IMR-90 (cell line): ENCODE measurements around the gene TMEM131L. TPM values are rescaled to one million over a fixed set of nuclear protein-coding genes. Genes with fewer than 3 reads are reported as not detected.
A peak's percentile ranks its signal among the peaks of the same experiment; 100 is the strongest.

ENCODE experiments used
- ATAC-seq: fragments of 200-7000 bp; cut with Tn5 transposase; 2 replicates; pipeline ENCODE4 v1.9.1; 2020; ENCODE audit warnings: low read depth, mild to moderate bottlenecking, moderate library complexity
- BruUV-seq: library from RNA; stranded (reverse); fragments of 400-500 nt; replicated peaks from 2 replicates; lab custom pipeline; 2021; lab: Mats Ljungman, UMichigan
- CTCF ChIA-PET: fragments of 300-600 bp; formaldehyde crosslinking; extraction: SDS; loops from one replicate; lab custom pipeline; 2021; ENCODE audit warnings: antibody characterized with exemption; lab: Yijun Ruan, JAX
- POLR2A ChIA-PET: fragments of 300-600 bp; sonication (Branson Sonifier 250); formaldehyde crosslinking; loops from one replicate; lab custom pipeline; 2022; ENCODE audit warnings: antibody characterized with exemption; ENCODE audit not compliant: unreplicated experiment; lab: Charles Lee
- DNase-seq: peaks from one replicate; pipeline ENCODE4 v3.0.0; 2013
- H2AFZ ChIP-seq: replicated peaks from 2 replicates; pipeline ENCODE3; 2013; ENCODE audit warnings: low read length, mild to moderate bottlenecking; ENCODE audit not compliant: poor library complexity
- H2AK5ac ChIP-seq: 2 replicates; pipeline ENCODE4 v1.6.1; 2013; ENCODE audit warnings: low read depth, low read length, inconsistent platforms
- H2AK9ac ChIP-seq: replicated peaks from 2 replicates; pipeline ENCODE3; 2013; ENCODE audit warnings: mild to moderate bottlenecking, low read depth, low read length, moderate library complexity; ENCODE audit not compliant: poor library complexity
- H2BK120ac ChIP-seq: 2 replicates; pipeline ENCODE4 v1.6.1; 2013; ENCODE audit warnings: low read depth, low read length, inconsistent platforms
- H2BK15ac ChIP-seq: 3 replicates; pipeline ENCODE4 v1.6.1; 2013; ENCODE audit warnings: low read depth, low read length, inconsistent platforms
- H2BK20ac ChIP-seq: 2 replicates; pipeline ENCODE4 v1.6.1; 2013; ENCODE audit warnings: low read depth, mild to moderate bottlenecking, inconsistent platforms, low read length, moderate library complexity
- H2BK5ac ChIP-seq: 2 replicates; pipeline ENCODE4 v1.6.1; 2013; ENCODE audit warnings: mild to moderate bottlenecking, low read depth, low read length, inconsistent platforms; ENCODE audit not compliant: poor library complexity, severe bottlenecking
- H3K14ac ChIP-seq: replicated peaks from 2 replicates; pipeline ENCODE4 v1.6.1; 2013; ENCODE audit warnings: low read depth, low read length, inconsistent platforms
- H3K18ac ChIP-seq: 2 replicates; pipeline ENCODE4 v1.6.1; 2013; ENCODE audit warnings: low read depth, low read length, control low read depth
- H3K23ac ChIP-seq: 2 replicates; pipeline ENCODE4 v1.6.1; 2013; ENCODE audit warnings: low read depth, low read length, inconsistent platforms
- H3K27ac ChIP-seq: 2 replicates; pipeline ENCODE4 v1.5.1; 2013; ENCODE audit warnings: mild to moderate bottlenecking, control low read depth, low read length; ENCODE audit not compliant: insufficient read depth
- H3K27me3 ChIP-seq: 2 replicates; pipeline ENCODE4 v1.6.1; 2013; ENCODE audit warnings: low read length; ENCODE audit not compliant: control insufficient read depth, insufficient read depth
- H3K36me3 ChIP-seq: 2 replicates; pipeline ENCODE4 v1.6.1; 2013; ENCODE audit warnings: low read length, mixed read lengths; ENCODE audit not compliant: control insufficient read depth, insufficient read depth
- H3K4ac ChIP-seq: 2 replicates; pipeline ENCODE4 v1.6.1; 2013; ENCODE audit warnings: low read depth, low read length, inconsistent platforms
- H3K4me1 ChIP-seq: 2 replicates; pipeline ENCODE4 v1.6.1; 2013; ENCODE audit warnings: low read length, mixed read lengths; ENCODE audit not compliant: control insufficient read depth, insufficient read depth
- H3K4me2 ChIP-seq: 2 replicates; pipeline ENCODE4 v1.6.1; 2013; ENCODE audit warnings: low read depth, mild to moderate bottlenecking, control low read depth, low read length, moderate library complexity
- H3K4me3 ChIP-seq: 2 replicates; pipeline ENCODE4 v1.5.1; 2013; ENCODE audit warnings: low read depth, mild to moderate bottlenecking, control low read depth, low read length, moderate library complexity; ENCODE audit not compliant: insufficient read depth
- H3K56ac ChIP-seq: 2 replicates; pipeline ENCODE4 v1.6.1; 2013; ENCODE audit warnings: low read length, inconsistent platforms; ENCODE audit not compliant: insufficient read depth; ENCODE audit errors: extremely low read depth
- H3K79me1 ChIP-seq, 2 experiments: 2 replicates each; pipeline ENCODE4 v1.6.1; 2013; ENCODE audit warnings: low read length in 2 of 2, inconsistent platforms in 1 of 2, low read depth in 1 of 2
- H3K9ac ChIP-seq: 2 replicates; pipeline ENCODE4 v1.6.1; 2013; ENCODE audit warnings: low read depth, low read length, control low read depth
- H3K9me1 ChIP-seq: 2 replicates; pipeline ENCODE4 v1.6.1; 2013; ENCODE audit warnings: low read length, inconsistent platforms; ENCODE audit not compliant: insufficient read depth
- H3K9me3 ChIP-seq: 2 replicates; pipeline ENCODE4 v1.6.1; 2013; ENCODE audit warnings: low read length; ENCODE audit not compliant: control insufficient read depth, insufficient read depth
- H4K20me1 ChIP-seq: 2 replicates; pipeline ENCODE4 v1.6.1; 2013; ENCODE audit warnings: low read length, inconsistent platforms; ENCODE audit not compliant: insufficient read depth
- H4K5ac ChIP-seq: 2 replicates; pipeline ENCODE4 v1.6.1; 2013; ENCODE audit warnings: mild to moderate bottlenecking, low read depth, low read length, control low read depth
- H4K8ac ChIP-seq, 2 experiments: 2 replicates each; pipeline ENCODE4 v1.6.1; 2013; ENCODE audit warnings: low read depth in 2 of 2, low read length in 2 of 2, control low read depth in 1 of 2, inconsistent platforms in 1 of 2
- H4K91ac ChIP-seq: 2 replicates; pipeline ENCODE4 v1.6.1; 2013; ENCODE audit warnings: low read depth, low read length, inconsistent platforms; ENCODE audit not compliant: insufficient read depth
- BHLHE40 ChIP-seq: fragments of 150-350 bp; IDR thresholded peaks from 2 replicates; pipeline ENCODE4 v1.6.1; 2016; ENCODE audit warnings: mild to moderate bottlenecking, low read depth, low read length
- CEBPB ChIP-seq: IDR thresholded peaks from 2 replicates; pipeline ENCODE4 v1.6.1; 2012; ENCODE audit warnings: low read depth, low read length, improper control_type of control experiment
- CHD1 ChIP-seq: IDR thresholded peaks from 2 replicates; pipeline ENCODE4 v1.6.1; 2012; ENCODE audit warnings: low read depth, low read length, improper control_type of control experiment
- FOS ChIP-seq: fragments of 150-350 bp; IDR thresholded peaks from 2 replicates; pipeline ENCODE4 v1.6.1; 2016; ENCODE audit warnings: low read depth, low read length
- MAFK ChIP-seq: IDR thresholded peaks from 2 replicates; pipeline ENCODE4 v1.6.1; 2012; ENCODE audit warnings: low read depth, low read length, improper control_type of control experiment
- MXI1 ChIP-seq: IDR thresholded peaks from 2 replicates; pipeline ENCODE4 v1.6.1; 2012; ENCODE audit warnings: low read depth, mild to moderate bottlenecking, low read length, moderate library complexity, borderline replicate concordance
- NFE2L2 ChIP-seq: fragments of 150-350 bp; IDR thresholded peaks from 2 replicates; pipeline ENCODE4 v1.6.1; 2016; ENCODE audit warnings: low read depth, mild to moderate bottlenecking, low read length
- POLR2A ChIP-seq: IDR thresholded peaks from 2 replicates; pipeline ENCODE4 v1.6.1; 2012; ENCODE audit warnings: mild to moderate bottlenecking, low read depth, low read length
- RFX5 ChIP-seq: IDR thresholded peaks from 2 replicates; pipeline ENCODE4 v1.8.0; 2012; ENCODE audit warnings: low read depth, mild to moderate bottlenecking, low read length, moderate library complexity
- SMC3 ChIP-seq: fragments of 150-350 bp; IDR thresholded peaks from 2 replicates; pipeline ENCODE4 v1.6.1; 2016; ENCODE audit warnings: low read depth, mild to moderate bottlenecking, antibody characterized with exemption, low read length, moderate library complexity
- WGBS, 2 experiments: methylation state at CpG; one replicate each; pipeline versions ENCODE4 v1.1.5 to v1.1.7; 2013; ENCODE audit warnings: missing lambda C conversion rate in 2 of 2; ENCODE audit not compliant: insufficient read length in 1 of 2; ENCODE audit errors: extremely low coverage in 2 of 2; 5-methylcytosine and 5-hydroxymethylcytosine counted together
- dilution Hi-C: fragments of 300-500 bp; cut with HindIII; formaldehyde crosslinking; loops from one replicate; pipeline ENCODE4 v1.14.3; 2018; ENCODE audit warnings: low sequenced_read_pairs; ENCODE audit not compliant: unreplicated experiment
- in situ Hi-C: fragments of 300-500 bp; cut with MboI; formaldehyde crosslinking; loops from 3 replicates; pipeline ENCODE4 v1.14.3; 2019; ENCODE audit warnings: low sequenced_read_pairs, inconsistent platforms, mixed read lengths
- intact Hi-C: fragments of 100-400 bp; cut with micrococcal nuclease; formaldehyde crosslinking; loops from 2 replicates; pipeline ENCODE4 v1.10.0; 2022
- polyA plus RNA-seq, 3 experiments: library from polyadenylated mRNA; depleted of rRNA; stranded (reverse); fragments of >200 nt; gene quantifications; 2 replicates each; pipeline ENCODE4 v1.2.3, GENCODE V29; 2012; ENCODE audit warnings: low replicate concordance in 1 of 3
- total RNA-seq: library from RNA; depleted of rRNA; stranded (reverse); fragments of >200 nt; gene quantifications from 2 replicates; pipeline ENCODE4 v1.2.3, GENCODE V29; 2012
- TF ChIP-seq, protein P1 (sequence below): fragments of 150-350 bp; IDR thresholded peaks from 2 replicates; pipeline ENCODE4 v1.6.1; 2016; ENCODE audit warnings: low read depth, mild to moderate bottlenecking, low read length, moderate library complexity, borderline replicate concordance
- TF ChIP-seq, protein P2 (sequence below): conservative IDR thresholded peaks from 2 replicates; pipeline ENCODE4 v1.5.1; 2012; ENCODE audit warnings: mild to moderate bottlenecking, low read depth, low read length, improper control_type of control experiment

The TMEM131L gene
- total and polyA plus RNA-seq, 2 of the 4 experiments (the other 2 are of a cell fraction) = 8.4 to 23.8 TPM

- TF ChIP-seq, protein P1, sequence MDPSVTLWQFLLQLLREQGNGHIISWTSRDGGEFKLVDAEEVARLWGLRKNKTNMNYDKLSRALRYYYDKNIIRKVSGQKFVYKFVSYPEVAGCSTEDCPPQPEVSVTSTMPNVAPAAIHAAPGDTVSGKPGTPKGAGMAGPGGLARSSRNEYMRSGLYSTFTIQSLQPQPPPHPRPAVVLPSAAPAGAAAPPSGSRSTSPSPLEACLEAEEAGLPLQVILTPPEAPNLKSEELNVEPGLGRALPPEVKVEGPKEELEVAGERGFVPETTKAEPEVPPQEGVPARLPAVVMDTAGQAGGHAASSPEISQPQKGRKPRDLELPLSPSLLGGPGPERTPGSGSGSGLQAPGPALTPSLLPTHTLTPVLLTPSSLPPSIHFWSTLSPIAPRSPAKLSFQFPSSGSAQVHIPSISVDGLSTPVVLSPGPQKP = no peak
- no peak for TF ChIP-seq CHD1
Measured at GRCh38 chr4:153541456-153542096, 75.4 kb downstream of the TMEM131L start (continued).

- peaks cover 8% of the 10 kb centered on the region for H3K4me1 ChIP-seq
- DNase-seq (no peak), ATAC-seq (no peak)
- H4K8ac ChIP-seq = peak overlapping the region in 1 of 2 experiments; percentile 14; a peak in 1 of 4 replicates
- no peak overlapping the region for H3K4me3 ChIP-seq
- H2AFZ ChIP-seq = no peak overlapping the region
- no TSS peak for BruUV-seq
- H2BK20ac ChIP-seq = peak overlapping the region; percentile 68
- peak overlapping the region; percentile 25 for H2BK5ac ChIP-seq
- peak overlapping the region; percentile 86 for H3K14ac ChIP-seq
- 0 out of 2 replicates have a peak overlapping the region, but pooled peaks have one; percentile 2 for H4K91ac ChIP-seq
- peak overlapping the region; percentile 1; the same call in 1 of the 3 replicates for H2BK15ac ChIP-seq
- ChIA-PET POLR2A (no interaction called here), CTCF (interaction anchor here (0.6 to 1.9 kb wide), 7 partner anchors 10 to 167 kb away, joined by 3 to 11 read pairs (median 5); no protein-coding TSS in a partner anchor)
- 100% methylated on average over 2 of the region's 6 CpGs; no CpG with 5 or more reads in 1 of the 2 experiments for WGBS, 2 experiments
- peaks cover 11% of the 10 kb centered on the region for H3K9me1 ChIP-seq
- peaks cover 22% of the 10 kb centered on the region in 2 experiments; a peak in 2 of 4 replicates for H3K79me1 ChIP-seq
- no peak overlapping the region for H4K5ac ChIP-seq
- H2AK9ac ChIP-seq = peak overlapping the region; percentile 11
- H3K56ac ChIP-seq = no peak overlapping the region
- intact Hi-C loops = no loop called here
- H3K4ac ChIP-seq = peak overlapping the region; percentile 63
- no peak overlapping the region for H3K4me2 ChIP-seq
- TF ChIP-seq CEBPB (no peak), BHLHE40 (no peak), MAFK (no peak), MXI1 (no peak), NFE2L2 (no peak), FOS (no peak), POLR2A (no peak), RFX5 (no peak), SMC3 (no peak)
- TF ChIP-seq, protein P2, sequence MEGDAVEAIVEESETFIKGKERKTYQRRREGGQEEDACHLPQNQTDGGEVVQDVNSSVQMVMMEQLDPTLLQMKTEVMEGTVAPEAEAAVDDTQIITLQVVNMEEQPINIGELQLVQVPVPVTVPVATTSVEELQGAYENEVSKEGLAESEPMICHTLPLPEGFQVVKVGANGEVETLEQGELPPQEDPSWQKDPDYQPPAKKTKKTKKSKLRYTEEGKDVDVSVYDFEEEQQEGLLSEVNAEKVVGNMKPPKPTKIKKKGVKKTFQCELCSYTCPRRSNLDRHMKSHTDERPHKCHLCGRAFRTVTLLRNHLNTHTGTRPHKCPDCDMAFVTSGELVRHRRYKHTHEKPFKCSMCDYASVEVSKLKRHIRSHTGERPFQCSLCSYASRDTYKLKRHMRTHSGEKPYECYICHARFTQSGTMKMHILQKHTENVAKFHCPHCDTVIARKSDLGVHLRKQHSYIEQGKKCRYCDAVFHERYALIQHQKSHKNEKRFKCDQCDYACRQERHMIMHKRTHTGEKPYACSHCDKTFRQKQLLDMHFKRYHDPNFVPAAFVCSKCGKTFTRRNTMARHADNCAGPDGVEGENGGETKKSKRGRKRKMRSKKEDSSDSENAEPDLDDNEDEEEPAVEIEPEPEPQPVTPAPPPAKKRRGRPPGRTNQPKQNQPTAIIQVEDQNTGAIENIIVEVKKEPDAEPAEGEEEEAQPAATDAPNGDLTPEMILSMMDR = no peak
- H4K20me1 ChIP-seq = peaks cover 8% of the 10 kb centered on the region; the same call in 1 of the 2 replicates
- H2BK120ac ChIP-seq = peak overlapping the region; percentile 54
- no peak overlapping the region for H3K23ac ChIP-seq
- no peaks in the 10 kb centered on the region for H3K36me3 ChIP-seq
- H3K9ac ChIP-seq = no peak overlapping the region
- H3K18ac ChIP-seq = peak overlapping the region; percentile 13; the same call in 1 of the 2 replicates
- in situ Hi-C loops = no loop called here
- H3K9me3 ChIP-seq = no peaks in the 10 kb centered on the region
- dilution Hi-C loops = no loop called here
- H2AK5ac ChIP-seq = peak overlapping the region; percentile 53
- no peaks in the 10 kb centered on the region for H3K27me3 ChIP-seq
- no peak overlapping the region for H3K27ac ChIP-seq
Measured at GRCh38 chr4:153542131-153542530, 76.0 kb downstream of the TMEM131L start.
